Hepatocyte (in vitro differentiated cells): Measurements from ENCODE around the gene STIM1. TPM values are rescaled to one million over a fixed set of nuclear protein-coding genes. Genes with fewer than 3 reads are reported as not detected.

Experiments
- DNase-seq: peaks from one replicate; pipeline ENCODE4 v3.0.0-alpha.2; 2016; ENCODE audit warnings: low spot score
- H2AFZ ChIP-seq: fragments of 200-600 bp; sonication (generic); 2 replicates; pipeline ENCODE4 v1.6.0; 2016; ENCODE audit warnings: antibody characterized with exemption, mild to moderate bottlenecking
- H3K27ac ChIP-seq: fragments of 200-600 bp; sonication (generic); 2 replicates; pipeline ENCODE4 v1.5.1; 2016; ENCODE audit warnings: mild to moderate bottlenecking
- H3K27me3 ChIP-seq: fragments of 200-600 bp; sonication (generic); 2 replicates; pipeline ENCODE4 v1.6.1; 2016
- H3K36me3 ChIP-seq: fragments of 200-600 bp; sonication (generic); replicated peaks from 2 replicates; pipeline ENCODE4 v1.5.1; 2016; ENCODE audit warnings: low read depth; ENCODE audit not compliant: insufficient read depth
- H3K4me1 ChIP-seq: fragments of 200-600 bp; sonication (generic); 2 replicates; pipeline ENCODE4 v1.5.1; 2016; ENCODE audit warnings: mild to moderate bottlenecking, moderate library complexity; ENCODE audit not compliant: insufficient read depth
- H3K4me2 ChIP-seq: fragments of 200-600 bp; sonication (generic); 2 replicates; pipeline ENCODE4 v1.6.0; 2016
- H3K4me3 ChIP-seq: fragments of 200-600 bp; sonication (generic); 2 replicates; pipeline ENCODE4 v1.5.1; 2016; ENCODE audit warnings: mild to moderate bottlenecking
- H3K79me2 ChIP-seq: fragments of 200-600 bp; sonication (generic); 2 replicates; pipeline ENCODE4 v1.6.0; 2017; ENCODE audit warnings: mild to moderate bottlenecking
- H3K9me2 ChIP-seq: fragments of 200-600 bp; sonication (generic); replicated peaks from 2 replicates; pipeline ENCODE4 v1.6.0; 2017; ENCODE audit warnings: mild to moderate bottlenecking; ENCODE audit not compliant: insufficient read depth
- H3K9me3 ChIP-seq: fragments of 200-600 bp; sonication (generic); 2 replicates; pipeline ENCODE4 v1.5.1; 2016; ENCODE audit warnings: low read depth, mild to moderate bottlenecking
- H4K20me1 ChIP-seq: fragments of 200-600 bp; sonication (generic); 2 replicates; pipeline ENCODE4 v1.6.0; 2016; ENCODE audit warnings: mild to moderate bottlenecking; ENCODE audit not compliant: insufficient read depth, poor library complexity, severe bottlenecking
- CTCF ChIP-seq: fragments of 200-600 bp; sonication (generic); IDR thresholded peaks from 2 replicates; pipeline ENCODE4 v1.5.1; 2016; ENCODE audit warnings: antibody characterized with exemption, mild to moderate bottlenecking; ENCODE audit not compliant: poor library complexity
- EZH2 ChIP-seq: fragments of 200-600 bp; sonication (generic); IDR thresholded peaks from 2 replicates; pipeline ENCODE4 v1.6.1; 2016; ENCODE audit warnings: antibody characterized with exemption, mild to moderate bottlenecking, borderline replicate concordance
- EZH2phosphoT487 ChIP-seq: fragments of 200-600 bp; sonication (generic); IDR thresholded peaks from one replicate; pipeline ENCODE4 v1.6.1; 2018; ENCODE audit warnings: antibody characterized with exemption, mild to moderate bottlenecking, low read depth, moderate library complexity; ENCODE audit not compliant: unreplicated experiment, severe bottlenecking
- WGBS: methylation state at CpG from one replicate; pipeline ENCODE4 v1.1.6; 2016; ENCODE audit warnings: low lambda C conversion rate; ENCODE audit errors: missing lambda C conversion rate; 5-methylcytosine and 5-hydroxymethylcytosine counted together
- polyA plus RNA-seq: library from polyadenylated mRNA; unstranded; fragments of >200 nt; fragmentation: Nextera tagmentation; extraction: Ambion mirVana; gene quantifications from 2 replicates; pipeline ENCODE4 v1.2.1, GENCODE V29; 2016
- total RNA-seq: library from RNA; depleted of rRNA; stranded (reverse); fragments of >200 nt; gene quantifications from 2 replicates; pipeline ENCODE4 v1.2.3, GENCODE V29; 2014

Gene STIM1
- total and polyA plus RNA-seq, 2 experiments from 2014 or later: 18.5 to 19.6 TPM

- Histone ChIP-seq H3K9me2 (no peaks in the 10 kb centered on the region), H3K4me3 (no peak overlapping the region), H3K79me2 (peaks cover 2% of the 10 kb centered on the region), H3K27ac (no peak overlapping the region), H3K4me2 (no peak overlapping the region), H3K4me1 (peaks cover 4% of the 10 kb centered on the region), H3K27me3 (no peaks in the 10 kb centered on the region), H4K20me1 (no peaks in the 10 kb centered on the region), H3K36me3 (no peaks in the 10 kb centered on the region), H2AFZ (no peak overlapping the region), H3K9me3 (no peaks in the 10 kb centered on the region)
- TF ChIP-seq EZH2: no peak
- no peak for TF ChIP-seq CTCF
- TF ChIP-seq EZH2phosphoT487: no peak
- peak; percentile 17 for DNase-seq
- 51% methylated on average over 4 of the region's 4 CpGs for WGBS
These were observed 95.7 kb downstream of the STIM1 start for GRCh38 chr11:3950996-3951660.

- H3K4me2 ChIP-seq: no peak overlapping the region
- H2AFZ ChIP-seq: no peak overlapping the region
- DNase-seq: no peak
- no peaks in the 10 kb centered on the region for H4K20me1 ChIP-seq
- H3K27ac ChIP-seq: no peak overlapping the region
- no peaks in the 10 kb centered on the region for H3K9me3 ChIP-seq
- H3K9me2 ChIP-seq: no peaks in the 10 kb centered on the region
- peaks cover 4% of the 10 kb centered on the region for H3K4me1 ChIP-seq
- no peaks in the 10 kb centered on the region for H3K36me3 ChIP-seq
- TF ChIP-seq EZH2phosphoT487 (no peak), CTCF (no peak), EZH2 (no peak)
- H3K27me3 ChIP-seq: no peaks in the 10 kb centered on the region
- no peaks in the 10 kb centered on the region for H3K79me2 ChIP-seq
- no peak overlapping the region for H3K4me3 ChIP-seq
These were observed 97.3 kb downstream of the STIM1 start for GRCh38 chr11:3952715-3953114.

- Histone ChIP-seq H4K20me1 (no peaks in the 10 kb centered on the region), H3K9me3 (no peaks in the 10 kb centered on the region), H2AFZ (no peak overlapping the region), H3K36me3 (no peaks in the 10 kb centered on the region), H3K4me1 (peaks cover 4% of the 10 kb centered on the region), H3K9me2 (no peaks in the 10 kb centered on the region), H3K27ac (no peak overlapping the region), H3K4me2 (no peak overlapping the region), H3K27me3 (no peaks in the 10 kb centered on the region), H3K4me3 (no peak overlapping the region), H3K79me2 (no peaks in the 10 kb centered on the region)
- 95% methylated on average over 3 of the region's 3 CpGs for WGBS
- TF ChIP-seq CTCF (no peak), EZH2phosphoT487 (no peak), EZH2 (no peak)
- DNase-seq: no peak
These were observed 97.9 kb downstream of the STIM1 start for GRCh38 chr11:3953327-3953726.
